ENCODE results near the gene C13orf46.

DNA sequence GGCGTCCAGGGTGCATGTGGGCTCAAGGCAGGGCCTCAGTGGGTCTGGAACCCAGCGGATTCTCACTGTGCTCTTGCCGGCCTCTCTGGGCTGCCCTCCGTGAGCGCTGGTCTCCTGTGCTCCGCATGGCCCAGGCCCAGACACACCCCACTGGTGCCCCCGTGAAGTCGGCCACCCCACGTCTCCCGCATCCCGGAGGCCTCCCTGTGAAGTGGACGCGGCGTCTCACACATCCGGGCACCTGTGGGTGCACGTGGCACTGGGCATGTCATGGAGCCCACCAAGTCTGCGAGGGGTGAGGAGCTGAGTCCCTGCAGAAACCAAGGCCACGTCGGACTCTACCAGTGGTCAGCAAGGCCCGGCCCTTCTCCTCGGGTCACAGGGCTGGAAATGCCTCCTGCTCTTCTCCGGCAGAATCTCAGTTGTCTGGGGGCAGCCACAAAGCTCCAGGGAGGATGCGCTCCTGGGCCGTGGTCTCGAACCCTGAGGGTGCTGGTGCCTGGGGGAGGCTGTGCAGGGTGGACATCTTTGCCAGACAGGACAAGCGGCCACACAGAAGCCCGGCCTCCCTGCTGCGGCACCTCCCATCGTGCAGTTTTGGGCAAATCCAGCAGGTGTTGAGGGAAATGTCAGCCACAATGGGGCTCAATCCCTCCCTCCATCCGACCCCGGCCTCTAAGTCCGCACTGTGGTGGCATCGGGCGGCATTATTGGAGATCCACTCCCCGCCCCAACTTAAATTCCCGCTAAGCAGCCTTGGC lies 2.2 kb downstream of the C13orf46 start:
- TF ChIP-seq, protein P1, sequence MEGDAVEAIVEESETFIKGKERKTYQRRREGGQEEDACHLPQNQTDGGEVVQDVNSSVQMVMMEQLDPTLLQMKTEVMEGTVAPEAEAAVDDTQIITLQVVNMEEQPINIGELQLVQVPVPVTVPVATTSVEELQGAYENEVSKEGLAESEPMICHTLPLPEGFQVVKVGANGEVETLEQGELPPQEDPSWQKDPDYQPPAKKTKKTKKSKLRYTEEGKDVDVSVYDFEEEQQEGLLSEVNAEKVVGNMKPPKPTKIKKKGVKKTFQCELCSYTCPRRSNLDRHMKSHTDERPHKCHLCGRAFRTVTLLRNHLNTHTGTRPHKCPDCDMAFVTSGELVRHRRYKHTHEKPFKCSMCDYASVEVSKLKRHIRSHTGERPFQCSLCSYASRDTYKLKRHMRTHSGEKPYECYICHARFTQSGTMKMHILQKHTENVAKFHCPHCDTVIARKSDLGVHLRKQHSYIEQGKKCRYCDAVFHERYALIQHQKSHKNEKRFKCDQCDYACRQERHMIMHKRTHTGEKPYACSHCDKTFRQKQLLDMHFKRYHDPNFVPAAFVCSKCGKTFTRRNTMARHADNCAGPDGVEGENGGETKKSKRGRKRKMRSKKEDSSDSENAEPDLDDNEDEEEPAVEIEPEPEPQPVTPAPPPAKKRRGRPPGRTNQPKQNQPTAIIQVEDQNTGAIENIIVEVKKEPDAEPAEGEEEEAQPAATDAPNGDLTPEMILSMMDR (IDR thresholded peaks at IDR 0.05), result no peak
- TF ChIP-seq POLR2A (IDR thresholded peaks at IDR 0.05) (no peak), POLR2AphosphoS5 (IDR thresholded peaks at IDR 0.05) (no peak)
